ENCODE results near the gene TAPT1. TPM values are rescaled to one million over a fixed set of nuclear protein-coding genes. Genes with fewer than 3 reads are reported as not detected.
"Not testable (repeated sequence)": the region's sequence is repeated elsewhere in the genome, so short reads cannot be mapped to it uniquely, and the experiment has no call there.

The TAPT1 gene
- total and polyA plus RNA-seq, 7 donors: 6.0 to 43.8 (median 29.4) TPM

GRCh38 chr4:16196482-16197393, 29.5 kb downstream of the TAPT1 start:
- Histone ChIP-seq H3K4me3 (peak overlapping the region in 3 of 4 donors; percentile 8 to 38 (median 36)), H3K9me3 (no peaks in the 10 kb centered on the region), H3K27ac (peak overlapping the region; percentile 37 to 76 (median 59)), H3K4me1 (peaks cover 0 to 72% (median 55%) of the 10 kb centered on the region in 4 donors), H3K36me3 (peaks cover 0 to 10% (median 0%) of the 10 kb centered on the region in 4 donors), H3K27me3 (no peaks in the 10 kb centered on the region)
- WGBS, 2 donors: 36 to 44% methylated on average over 9 of the region's 9 CpGs
- TF ChIP-seq POLR2AphosphoS5 (IDR thresholded peaks at IDR 0.05) (peak in 3 of 4 donors; percentile 19 to 50 (median 43)), EP300 (IDR thresholded peaks at IDR 0.05) (no peak), CTCF (IDR thresholded peaks at IDR 0.05) (peak; percentile 8 to 66 (median 29)), POLR2A (IDR thresholded peaks at IDR 0.05) (no peak)
- no peak for DNase-seq
- intact Hi-C loops (cut with DNase I): loop anchor here (2.0 to 5.0 kb wide), 2 partner anchors 30 to 66 kb away; partner anchors contain the start of gene TAPT1

GRCh38 chr4:16195209-16195608, 31.1 kb downstream of the TAPT1 start:
- intact Hi-C loops (cut with DNase I): loop anchor here (5.0 kb wide), 1 partner anchor 67 kb away; no protein-coding TSS in a partner anchor
- Histone ChIP-seq H3K4me1 (peaks cover 0 to 74% (median 57%) of the 10 kb centered on the region in 4 donors), H3K36me3 (peaks cover 4 to 14% (median 7%) of the 10 kb centered on the region in 4 donors), H3K27me3 (no peaks in the 10 kb centered on the region), H3K27ac (peak overlapping the region in 2 of 4 donors; percentile 41 to 75), H3K4me3 (no peak overlapping the region), H3K9me3 (no peaks in the 10 kb centered on the region)
- DNase-seq: no peak
- 90 to 99% methylated on average over 1 of the region's 1 CpG for WGBS, 2 donors
- no peak for TF ChIP-seq EP300 (IDR thresholded peaks at IDR 0.05)
- no peak for TF ChIP-seq CTCF (IDR thresholded peaks at IDR 0.05)
- no peak for TF ChIP-seq POLR2AphosphoS5 (IDR thresholded peaks at IDR 0.05)
- no peak for TF ChIP-seq POLR2A (IDR thresholded peaks at IDR 0.05)

- H3K9me3 ChIP-seq, H3K4me3 ChIP-seq, H3K27me3 ChIP-seq, DNase-seq: not testable (repeated sequence)
- Histone ChIP-seq H3K4me1 (peaks cover 0 to 74% (median 57%) of the 10 kb centered on the region in 4 donors), H3K27ac (peak overlapping the region in 2 of 4 donors; percentile 40 to 41), H3K36me3 (peaks cover 7 to 17% (median 10%) of the 10 kb centered on the region in 4 donors)
- WGBS, 2 donors: 94 to 96% methylated on average over 4 of the region's 4 CpGs
- intact Hi-C loops (cut with DNase I): loop anchor here (5.0 kb wide), 2 partner anchors 68 to 167 kb away; no protein-coding TSS in a partner anchor
These were observed 31.5 kb downstream of the TAPT1 start for GRCh38 chr4:16194798-16195197.

- no peak for DNase-seq
- no peaks in the 10 kb centered on the region for H3K27me3 ChIP-seq
- peaks cover 10 to 23% (median 14%) of the 10 kb centered on the region in 4 donors for H3K36me3 ChIP-seq
- intact Hi-C loops (cut with DNase I): loop anchor here (5.0 kb wide), 1 partner anchor 167 kb away; no protein-coding TSS in a partner anchor
- no peak overlapping the region for H3K4me3 ChIP-seq
- no peak for TF ChIP-seq EP300 (IDR thresholded peaks at IDR 0.05)
- TF ChIP-seq POLR2AphosphoS5 (IDR thresholded peaks at IDR 0.05): peak in 2 of 4 donors; percentile 7 to 32
- TF ChIP-seq POLR2A (IDR thresholded peaks at IDR 0.05): no peak
- H3K4me1 ChIP-seq: peaks cover 0 to 74% (median 57%) of the 10 kb centered on the region in 4 donors
- peak overlapping the region in 2 of 4 donors; percentile 40 to 41 for H3K27ac ChIP-seq
- WGBS, 2 donors: 86 to 87% methylated on average over 3 of the region's 3 CpGs
- H3K9me3 ChIP-seq: no peaks in the 10 kb centered on the region
These were observed 32.1 kb downstream of the TAPT1 start for GRCh38 chr4:16194214-16194613.

GRCh38 chr4:16192631-16193518, 33.4 kb downstream of the TAPT1 start:
- Histone ChIP-seq H3K9me3 (no peaks in the 10 kb centered on the region), H3K27ac (peak overlapping the region in 2 of 4 donors; percentile 40 to 41), H3K4me1 (peaks cover 0 to 64% (median 51%) of the 10 kb centered on the region in 4 donors), H3K4me3 (no peak overlapping the region), H3K27me3 (no peaks in the 10 kb centered on the region), H3K36me3 (peaks cover 10 to 35% (median 14%) of the 10 kb centered on the region in 4 donors)
- intact Hi-C loops (cut with DNase I): loop anchor here (5.0 kb wide), 1 partner anchor 166 kb away; no protein-coding TSS in a partner anchor
- 85 to 92% methylated on average over 5 of the region's 5 CpGs for WGBS, 2 donors
- no peak for TF ChIP-seq POLR2A (IDR thresholded peaks at IDR 0.05)
- no peak for TF ChIP-seq EP300 (IDR thresholded peaks at IDR 0.05)
- no peak for TF ChIP-seq CTCF (IDR thresholded peaks at IDR 0.05)
- TF ChIP-seq POLR2AphosphoS5 (IDR thresholded peaks at IDR 0.05): no peak
- DNase-seq: no peak

Measured in sigmoid colon (tissue), 7 donors.